Keratinocyte (primary cell): ENCODE data around the gene SMARCA2.

Experiments
- EZH2 ChIP-seq: IDR thresholded peaks from one replicate; pipeline ENCODE4 v1.6.1; 2012; ENCODE audit warnings: inconsistent platforms, mild to moderate bottlenecking, low read length, moderate library complexity
- TF ChIP-seq, protein P1 (sequence below), 3 experiments: IDR thresholded peaks in 1 of 3; conservative IDR thresholded peaks in 1 of 3; optimal IDR thresholded peaks in 1 of 3; 2 replicates in 2 of 3; 3 replicates in 1 of 3; pipeline versions ENCODE3 to v1.5.1; 2011; ENCODE audit warnings: low read length in 3 of 3, mild to moderate bottlenecking in 3 of 3, moderate library complexity in 2 of 3, control low read depth in 1 of 3, inconsistent platforms in 1 of 3; ENCODE audit not compliant: insufficient read depth in 2 of 3; ENCODE audit errors: extremely low read depth in 1 of 3

DNA sequence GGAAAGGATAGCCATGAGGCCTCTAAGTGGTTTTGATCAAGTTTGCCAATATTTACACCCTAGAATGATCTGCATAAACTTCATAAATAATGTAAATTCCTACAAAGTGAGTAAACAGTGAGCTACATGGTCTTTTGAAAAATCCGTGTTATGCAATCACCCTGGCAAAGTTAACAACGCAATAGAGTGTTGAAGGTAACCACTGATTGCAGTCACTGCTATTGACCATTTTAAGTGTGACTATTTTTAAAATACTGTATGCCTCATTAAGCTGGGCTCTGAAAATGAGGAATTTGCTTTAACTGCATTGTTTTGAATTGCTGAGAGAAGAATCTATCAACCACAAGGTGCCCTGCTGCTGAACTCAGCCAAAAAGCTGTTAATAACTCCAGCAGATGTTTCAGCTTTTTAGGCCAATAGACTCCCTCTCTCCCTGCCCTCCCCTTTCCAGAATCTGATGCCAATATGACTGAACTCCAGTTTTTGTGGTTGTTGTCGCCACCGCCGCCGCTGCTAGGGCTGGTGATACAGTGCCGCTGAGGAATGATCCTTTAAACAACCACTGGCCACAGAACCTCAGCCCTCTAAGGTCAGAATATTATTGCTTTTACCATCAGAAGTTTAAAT lies 35.3 kb upstream of the SMARCA2 start:
- TF ChIP-seq, protein P1, sequence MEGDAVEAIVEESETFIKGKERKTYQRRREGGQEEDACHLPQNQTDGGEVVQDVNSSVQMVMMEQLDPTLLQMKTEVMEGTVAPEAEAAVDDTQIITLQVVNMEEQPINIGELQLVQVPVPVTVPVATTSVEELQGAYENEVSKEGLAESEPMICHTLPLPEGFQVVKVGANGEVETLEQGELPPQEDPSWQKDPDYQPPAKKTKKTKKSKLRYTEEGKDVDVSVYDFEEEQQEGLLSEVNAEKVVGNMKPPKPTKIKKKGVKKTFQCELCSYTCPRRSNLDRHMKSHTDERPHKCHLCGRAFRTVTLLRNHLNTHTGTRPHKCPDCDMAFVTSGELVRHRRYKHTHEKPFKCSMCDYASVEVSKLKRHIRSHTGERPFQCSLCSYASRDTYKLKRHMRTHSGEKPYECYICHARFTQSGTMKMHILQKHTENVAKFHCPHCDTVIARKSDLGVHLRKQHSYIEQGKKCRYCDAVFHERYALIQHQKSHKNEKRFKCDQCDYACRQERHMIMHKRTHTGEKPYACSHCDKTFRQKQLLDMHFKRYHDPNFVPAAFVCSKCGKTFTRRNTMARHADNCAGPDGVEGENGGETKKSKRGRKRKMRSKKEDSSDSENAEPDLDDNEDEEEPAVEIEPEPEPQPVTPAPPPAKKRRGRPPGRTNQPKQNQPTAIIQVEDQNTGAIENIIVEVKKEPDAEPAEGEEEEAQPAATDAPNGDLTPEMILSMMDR (optimal IDR thresholded peaks at IDR 0.05 in 1 of 3, IDR thresholded peaks at IDR 0.05 in 1 of 3, conservative IDR thresholded peaks at IDR 0.05 in 1 of 3; ENCODE audit: extremely low read depth in 1 of 3, insufficient read depth in 2 of 3, low read length in 3 of 3) = no peak
- TF ChIP-seq EZH2 = no peak
